ENCODE data around the gene USP9X.
A peak's percentile ranks its signal among the peaks of the same experiment; 100 is the strongest.
"Not testable (repeated sequence)": the region's sequence is repeated elsewhere in the genome, so short reads cannot be mapped to it uniquely, and the experiment has no call there.

The USP9X gene, protein sequence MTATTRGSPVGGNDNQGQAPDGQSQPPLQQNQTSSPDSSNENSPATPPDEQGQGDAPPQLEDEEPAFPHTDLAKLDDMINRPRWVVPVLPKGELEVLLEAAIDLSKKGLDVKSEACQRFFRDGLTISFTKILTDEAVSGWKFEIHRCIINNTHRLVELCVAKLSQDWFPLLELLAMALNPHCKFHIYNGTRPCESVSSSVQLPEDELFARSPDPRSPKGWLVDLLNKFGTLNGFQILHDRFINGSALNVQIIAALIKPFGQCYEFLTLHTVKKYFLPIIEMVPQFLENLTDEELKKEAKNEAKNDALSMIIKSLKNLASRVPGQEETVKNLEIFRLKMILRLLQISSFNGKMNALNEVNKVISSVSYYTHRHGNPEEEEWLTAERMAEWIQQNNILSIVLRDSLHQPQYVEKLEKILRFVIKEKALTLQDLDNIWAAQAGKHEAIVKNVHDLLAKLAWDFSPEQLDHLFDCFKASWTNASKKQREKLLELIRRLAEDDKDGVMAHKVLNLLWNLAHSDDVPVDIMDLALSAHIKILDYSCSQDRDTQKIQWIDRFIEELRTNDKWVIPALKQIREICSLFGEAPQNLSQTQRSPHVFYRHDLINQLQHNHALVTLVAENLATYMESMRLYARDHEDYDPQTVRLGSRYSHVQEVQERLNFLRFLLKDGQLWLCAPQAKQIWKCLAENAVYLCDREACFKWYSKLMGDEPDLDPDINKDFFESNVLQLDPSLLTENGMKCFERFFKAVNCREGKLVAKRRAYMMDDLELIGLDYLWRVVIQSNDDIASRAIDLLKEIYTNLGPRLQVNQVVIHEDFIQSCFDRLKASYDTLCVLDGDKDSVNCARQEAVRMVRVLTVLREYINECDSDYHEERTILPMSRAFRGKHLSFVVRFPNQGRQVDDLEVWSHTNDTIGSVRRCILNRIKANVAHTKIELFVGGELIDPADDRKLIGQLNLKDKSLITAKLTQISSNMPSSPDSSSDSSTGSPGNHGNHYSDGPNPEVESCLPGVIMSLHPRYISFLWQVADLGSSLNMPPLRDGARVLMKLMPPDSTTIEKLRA (N-terminal part only)

DNA sequence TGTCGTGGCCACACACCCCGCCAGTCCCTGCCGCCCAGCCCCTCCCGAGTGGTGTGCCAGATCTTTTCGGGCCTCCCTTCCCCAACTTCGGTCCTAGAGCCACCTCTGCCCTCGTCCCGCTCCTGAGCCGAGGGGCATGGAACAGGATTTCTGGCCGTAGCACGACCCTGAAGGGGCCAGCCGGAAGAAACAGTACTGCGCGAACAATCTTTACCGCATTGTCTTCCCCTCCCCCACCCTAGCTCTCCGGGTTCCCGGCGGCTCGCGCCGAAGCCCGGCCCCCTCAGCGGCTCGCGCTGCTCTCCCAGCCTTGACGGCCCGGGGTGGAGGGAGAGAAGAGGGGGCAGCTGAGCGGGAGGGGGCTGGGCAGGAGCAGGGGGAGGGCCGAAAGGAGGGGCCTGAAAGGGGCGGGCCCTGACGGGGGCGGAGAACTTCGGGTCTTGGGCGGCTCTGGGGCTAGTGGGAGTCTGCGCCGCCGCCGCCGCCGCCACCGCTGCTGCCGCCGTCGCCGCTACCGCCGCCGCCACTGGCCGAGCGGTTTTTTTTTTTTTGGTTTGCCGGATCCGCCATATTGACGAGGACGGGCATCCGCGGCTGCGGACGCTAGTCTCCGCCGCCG, at the start of gene USP9X:
Gene USP9X, plus strand, starts transcription at position 553 of the 619 bp plus-strand sequence. CDS start 38,184 bp downstream, outside the sequence.
- in situ Hi-C loops (cut with MboI; ENCODE audit: low pct_unique_long_range_greater_than_20kb, low sequenced_read_pairs) = no loop called here
- DNase-seq = peak; percentile 84

DNA sequence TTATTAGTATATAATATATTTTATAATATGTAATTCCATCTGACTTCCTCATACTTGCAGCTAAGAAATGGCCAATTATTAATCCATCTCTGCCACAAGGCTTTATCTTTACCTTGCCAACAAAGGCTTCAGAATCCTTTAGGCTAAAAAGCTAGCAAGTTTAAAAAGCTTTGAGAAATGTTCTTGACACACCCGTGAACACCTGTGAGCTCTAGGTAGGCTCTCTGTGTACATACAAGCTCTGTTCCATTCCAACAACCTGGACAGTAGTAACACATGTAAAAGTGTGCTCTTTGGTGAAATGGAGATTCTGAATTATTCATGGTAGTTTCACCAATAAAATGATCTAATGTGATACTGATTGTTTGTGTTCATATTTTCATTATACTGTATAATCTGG, 49.7 kb upstream of the USP9X start:
- in situ Hi-C loops (cut with MboI; ENCODE audit: low pct_unique_long_range_greater_than_20kb, low sequenced_read_pairs) = no loop called here
- DNase-seq = no peak

DNA sequence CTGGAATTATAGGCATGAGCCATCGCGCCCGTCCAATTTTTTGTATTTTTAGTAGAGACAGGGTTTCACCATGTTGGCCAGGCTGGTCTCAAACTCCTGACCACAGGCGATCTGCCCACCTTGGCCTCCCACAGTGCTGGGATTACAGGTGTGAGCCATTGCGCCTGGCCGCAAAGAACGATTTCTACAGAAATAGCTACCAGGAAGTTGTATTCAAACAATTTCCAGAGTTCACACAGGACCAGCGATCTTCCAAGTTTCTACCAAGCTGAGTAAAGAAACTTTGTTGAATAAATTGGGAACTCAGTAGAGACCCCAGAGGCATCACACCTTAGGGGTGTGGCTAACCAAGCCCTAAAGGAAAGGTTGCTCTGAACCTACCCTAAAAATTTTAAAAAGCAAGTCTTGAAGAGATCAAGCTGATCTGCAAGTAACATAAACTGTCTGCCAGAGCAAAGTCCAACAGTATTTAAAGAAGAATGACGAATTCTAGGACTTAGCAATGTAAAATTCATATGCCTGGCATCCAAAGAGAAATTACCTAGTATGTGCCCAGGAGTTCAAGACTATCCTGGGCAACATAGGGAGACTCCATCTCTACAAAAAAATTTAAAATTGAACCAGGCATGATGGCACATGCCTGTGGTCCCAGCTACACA, 48.4 kb upstream of the USP9X start:
- in situ Hi-C loops (cut with MboI; ENCODE audit: low pct_unique_long_range_greater_than_20kb, low sequenced_read_pairs) = no loop called here
- DNase-seq = no peak

DNA sequence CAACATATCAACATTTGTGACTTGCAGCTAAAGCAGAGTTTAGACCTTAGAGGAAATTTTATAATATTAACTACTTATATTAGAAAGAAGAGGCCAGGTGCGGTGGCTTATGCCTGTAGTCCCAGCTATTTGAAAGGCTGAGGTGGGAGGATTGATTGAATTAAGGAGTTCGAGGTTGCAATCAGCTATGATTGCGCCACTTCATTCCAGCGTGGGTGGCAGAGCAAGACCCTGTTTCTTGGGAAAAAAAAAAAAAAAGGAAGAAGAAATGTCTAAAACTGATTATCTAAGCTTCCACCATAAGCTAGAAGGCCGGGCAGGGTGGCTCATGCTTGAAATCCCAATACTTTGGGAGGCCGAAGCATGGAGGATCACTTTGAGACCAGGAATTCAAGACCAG, 42.0 kb upstream of the USP9X start:
- in situ Hi-C loops (cut with MboI; ENCODE audit: low pct_unique_long_range_greater_than_20kb, low sequenced_read_pairs) = no loop called here
- DNase-seq = no peak

DNA sequence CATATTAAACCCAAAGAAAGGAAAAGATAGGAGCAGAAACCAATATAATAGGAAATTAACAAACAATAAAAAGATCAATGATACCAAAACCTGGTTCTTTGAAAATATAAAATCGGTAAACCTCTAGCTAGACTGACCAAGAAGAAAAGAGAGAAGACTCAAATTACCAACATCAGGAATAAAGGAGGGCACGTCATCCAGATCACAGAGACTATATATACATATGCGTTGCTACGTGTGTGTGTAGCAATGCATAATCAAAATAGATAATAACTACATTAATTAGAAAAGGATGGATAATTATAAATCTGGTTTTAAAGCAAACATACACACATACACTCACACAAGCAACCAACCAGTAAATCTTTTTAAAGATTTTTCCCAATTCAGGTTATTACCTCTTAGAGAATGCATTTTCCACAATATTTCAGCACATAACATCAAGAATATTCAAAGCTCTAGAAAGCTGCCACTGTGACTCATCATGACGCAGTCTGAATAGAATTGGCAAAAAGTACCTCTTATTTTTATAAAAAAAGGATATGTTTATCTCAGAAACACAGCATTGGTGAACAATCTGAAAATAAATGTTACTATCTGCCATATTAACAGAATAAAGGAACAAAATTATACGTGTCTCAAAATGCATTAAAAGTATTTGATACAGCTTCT, 41.4 kb upstream of the USP9X start:
- no peak for DNase-seq
- in situ Hi-C loops (cut with MboI; ENCODE audit: low pct_unique_long_range_greater_than_20kb, low sequenced_read_pairs) = no loop called here

DNA sequence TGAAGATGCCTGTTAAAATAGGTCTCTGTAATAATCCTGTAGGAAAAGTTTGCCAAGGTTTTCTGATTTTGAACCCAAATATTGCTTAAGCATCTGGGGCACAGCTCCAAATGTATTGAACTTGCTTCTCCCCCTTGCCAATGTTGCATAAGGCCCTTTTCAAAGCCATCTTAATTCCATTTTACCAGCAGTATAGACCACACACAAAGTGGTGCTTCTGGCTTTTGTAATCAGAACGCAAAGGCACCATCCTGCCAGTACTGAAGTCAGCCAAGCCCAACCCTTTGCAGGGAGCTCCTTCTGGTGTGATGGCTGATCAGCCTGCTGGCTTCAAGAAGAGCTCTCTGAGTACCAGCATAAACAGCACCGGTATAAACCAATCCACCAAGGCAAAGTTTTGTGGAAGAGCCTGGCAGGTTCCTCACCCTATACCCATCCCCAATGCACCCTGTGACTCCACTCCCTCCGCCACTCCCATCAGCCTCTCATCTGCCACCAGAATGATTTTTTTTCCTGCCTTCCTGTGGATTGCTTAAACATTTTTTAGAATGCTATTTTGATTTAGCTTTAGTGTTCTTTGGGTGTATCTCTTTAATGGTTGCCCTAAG, 39.2 kb upstream of the USP9X start:
- in situ Hi-C loops (cut with MboI; ENCODE audit: low pct_unique_long_range_greater_than_20kb, low sequenced_read_pairs) = no loop called here
- no peak for DNase-seq

DNA sequence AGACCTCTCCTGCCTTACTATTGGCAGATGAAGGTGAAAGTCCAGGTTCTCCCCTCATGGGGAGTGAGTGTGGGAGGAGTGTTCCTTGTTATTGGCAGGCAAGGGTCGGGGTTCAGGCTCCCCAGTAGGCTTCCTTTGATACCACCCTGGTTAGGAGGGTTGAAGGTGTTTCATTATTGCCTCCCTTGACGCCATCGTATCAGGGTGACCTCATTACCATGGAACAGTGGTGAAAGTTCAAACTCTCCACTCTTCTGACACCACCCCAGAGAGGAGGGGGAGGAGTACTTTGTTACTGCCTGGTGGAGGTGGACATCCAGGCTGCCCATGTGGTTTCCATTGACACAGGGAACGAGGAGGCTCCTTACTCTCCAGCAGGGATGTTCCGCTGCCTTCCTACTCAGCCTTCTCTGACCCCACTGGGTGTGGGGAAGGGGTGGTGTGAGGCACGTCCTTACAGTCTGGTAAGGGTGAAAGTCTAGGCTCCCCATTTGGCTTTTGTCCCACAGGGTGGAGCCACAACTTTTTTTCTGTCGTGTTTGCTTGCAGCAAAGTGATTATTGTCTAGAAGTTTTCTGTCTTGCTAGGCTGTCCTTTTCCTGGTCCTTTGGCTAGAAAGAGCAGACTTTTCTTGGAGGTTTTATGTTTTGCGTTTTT, 37.2 kb upstream of the USP9X start:
- in situ Hi-C loops (cut with MboI; ENCODE audit: low pct_unique_long_range_greater_than_20kb, low sequenced_read_pairs) = no loop called here
- DNase-seq = no peak

DNA sequence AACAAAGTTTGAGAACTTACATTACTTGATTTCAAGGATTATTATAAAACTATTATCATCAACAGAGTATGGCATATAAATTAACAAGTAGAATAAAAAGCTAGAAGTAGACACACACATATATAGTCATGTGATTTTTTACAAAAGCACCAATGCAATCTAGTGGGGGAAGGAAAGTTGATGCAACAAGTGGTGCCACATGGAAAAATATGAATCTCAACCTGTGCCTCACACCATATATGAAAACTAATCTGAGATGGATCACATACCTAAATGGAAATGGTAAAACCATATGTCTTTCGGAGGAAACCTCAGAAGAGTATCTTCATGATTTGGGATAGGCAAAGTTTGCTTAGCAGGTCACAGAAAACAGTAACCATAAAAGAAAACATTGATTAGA, 34.9 kb upstream of the USP9X start:
- DNase-seq = no peak
- in situ Hi-C loops (cut with MboI; ENCODE audit: low pct_unique_long_range_greater_than_20kb, low sequenced_read_pairs) = no loop called here

DNA sequence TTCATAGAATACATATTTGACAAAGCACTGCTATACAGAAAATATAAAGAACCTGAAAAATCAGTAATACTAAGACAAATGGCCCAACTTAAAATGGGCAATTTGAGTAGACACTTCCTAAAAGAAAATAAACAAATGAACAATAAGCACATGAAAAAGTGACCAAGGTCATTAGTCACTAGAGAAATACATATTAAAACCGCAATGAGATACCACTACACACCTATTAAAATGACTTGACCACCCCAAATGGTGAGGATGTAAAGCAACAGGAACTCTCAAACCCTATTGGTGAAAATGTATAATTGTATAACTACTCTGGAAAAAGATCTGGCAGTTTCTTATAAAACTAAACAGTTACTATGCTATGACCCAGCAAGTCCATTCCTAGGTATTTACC, 34.0 kb upstream of the USP9X start:
- no peak for DNase-seq
- in situ Hi-C loops (cut with MboI; ENCODE audit: low pct_unique_long_range_greater_than_20kb, low sequenced_read_pairs) = no loop called here

DNA sequence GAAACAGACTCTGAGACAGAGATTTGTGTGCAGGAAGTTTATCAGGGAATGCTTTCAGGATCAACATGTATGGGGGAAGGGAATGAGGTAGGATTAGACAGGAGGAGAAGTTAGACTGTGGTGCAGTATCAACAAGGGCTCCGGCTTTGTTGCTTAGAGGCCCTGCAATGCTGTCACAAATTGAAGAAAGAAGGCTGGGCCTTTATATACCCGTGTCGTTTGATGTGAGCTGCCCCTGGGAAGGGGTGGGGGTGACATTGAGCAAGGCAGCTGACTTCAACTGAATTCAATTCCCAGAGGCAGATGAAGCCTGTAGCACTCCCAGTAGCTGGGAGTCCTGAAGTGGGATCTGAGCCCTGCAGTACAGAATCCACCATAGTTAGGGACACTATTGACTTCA, 29.5 kb upstream of the USP9X start:
- in situ Hi-C loops (cut with MboI; ENCODE audit: low pct_unique_long_range_greater_than_20kb, low sequenced_read_pairs) = no loop called here
- no peak for DNase-seq

DNA sequence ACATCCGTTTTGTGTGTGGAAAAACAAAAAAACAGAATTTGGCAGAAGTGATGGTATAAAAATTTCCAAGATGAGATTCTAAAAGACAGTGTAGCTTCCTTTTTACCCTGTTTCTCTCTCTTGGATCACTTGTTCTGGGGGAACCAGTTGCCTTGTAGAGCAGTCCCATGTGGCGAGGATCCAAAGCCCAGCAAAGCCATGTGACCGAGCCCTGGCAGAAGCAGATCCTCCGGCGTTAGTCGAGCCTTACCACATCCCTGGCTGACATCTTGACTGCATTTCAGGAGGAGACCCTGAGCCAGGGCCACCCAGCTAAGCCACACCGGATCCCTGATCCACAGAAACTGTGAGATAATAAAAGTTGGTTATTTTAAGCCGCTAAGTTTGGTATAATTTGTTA, 22.0 kb upstream of the USP9X start:
- in situ Hi-C loops (cut with MboI; ENCODE audit: low pct_unique_long_range_greater_than_20kb, low sequenced_read_pairs); DNase-seq: not testable (repeated sequence)

DNA sequence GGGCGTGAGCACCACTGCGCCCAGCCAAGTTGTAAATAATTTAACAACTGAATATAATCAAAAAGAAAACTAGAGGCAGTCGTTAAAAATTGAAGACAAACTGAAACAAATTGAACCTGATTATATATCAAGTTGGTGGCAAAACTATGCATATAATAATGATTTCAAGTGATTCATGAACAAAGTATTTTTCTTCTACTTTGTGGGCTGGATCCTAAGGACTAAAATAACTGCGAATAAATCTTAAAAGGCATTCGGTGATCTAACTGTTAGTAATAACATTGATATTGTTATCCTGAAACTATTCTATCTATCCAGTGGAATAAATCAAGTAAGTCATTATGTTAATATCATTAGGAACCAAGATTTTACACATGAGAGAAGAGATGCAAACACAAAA, 21.2 kb upstream of the USP9X start:
- no peak for DNase-seq
- in situ Hi-C loops (cut with MboI; ENCODE audit: low pct_unique_long_range_greater_than_20kb, low sequenced_read_pairs) = no loop called here

DNA sequence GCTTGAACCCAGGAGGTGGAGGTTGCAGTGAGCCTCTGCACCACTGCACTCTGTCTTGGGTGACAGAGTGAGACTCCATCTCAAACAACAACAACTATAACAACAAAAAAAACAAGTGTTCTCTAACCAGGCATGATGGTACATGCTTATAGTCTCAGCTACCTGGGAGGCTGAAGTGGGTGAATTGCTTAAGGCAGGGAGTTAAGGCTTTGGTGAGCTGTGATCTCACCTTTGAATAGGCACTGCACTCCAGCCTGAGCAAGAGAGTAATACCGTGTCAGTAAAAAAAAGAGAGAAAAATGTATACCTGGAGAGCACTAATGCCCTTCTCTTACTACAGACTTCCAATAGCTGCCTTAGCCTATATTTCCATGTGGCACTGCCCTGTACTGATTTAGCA, 18.9 kb upstream of the USP9X start:
- in situ Hi-C loops (cut with MboI; ENCODE audit: low pct_unique_long_range_greater_than_20kb, low sequenced_read_pairs) = no loop called here
- DNase-seq = no peak

DNA sequence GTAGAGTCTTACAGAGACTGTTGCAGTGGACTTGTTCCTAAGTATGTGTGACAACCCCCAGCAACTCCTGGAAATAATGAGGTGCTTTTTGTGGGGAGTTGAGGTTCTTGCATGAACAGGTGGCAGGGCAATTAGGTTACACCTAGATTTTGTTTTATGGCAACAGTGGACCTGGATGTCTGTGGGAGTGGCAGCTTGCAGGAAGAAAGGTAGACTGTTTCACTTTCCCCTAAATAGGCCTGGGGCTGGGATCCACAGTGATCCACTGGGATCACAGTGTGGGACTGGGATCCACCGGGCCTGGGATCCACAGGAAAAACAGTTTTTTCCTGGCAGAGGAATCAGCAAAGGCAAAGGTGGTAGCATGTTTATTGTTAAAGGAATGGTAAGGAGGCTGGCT, 18.3 kb upstream of the USP9X start:
- in situ Hi-C loops (cut with MboI; ENCODE audit: low pct_unique_long_range_greater_than_20kb, low sequenced_read_pairs) = no loop called here
- DNase-seq = no peak

DNA sequence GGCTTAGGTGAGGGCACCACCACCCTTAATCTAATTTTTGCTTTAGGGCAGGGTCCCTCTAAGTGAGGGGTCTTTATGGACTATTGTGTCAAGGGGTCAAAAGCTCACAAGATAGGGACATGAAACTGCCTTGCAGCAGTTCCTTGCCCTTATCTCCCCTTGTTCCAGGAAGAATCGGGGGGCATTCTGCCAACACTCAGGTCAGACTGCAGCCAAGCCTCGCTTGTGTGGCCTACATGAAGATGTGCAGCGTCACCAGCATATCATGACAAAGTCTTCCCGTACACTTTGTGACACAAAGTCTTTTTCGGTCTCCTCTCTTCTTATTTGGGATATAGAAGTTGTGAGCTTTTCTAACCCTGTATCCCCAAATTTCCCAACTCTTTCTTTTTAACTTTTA, 17.5 kb upstream of the USP9X start:
- in situ Hi-C loops (cut with MboI; ENCODE audit: low pct_unique_long_range_greater_than_20kb, low sequenced_read_pairs) = no loop called here
- no peak for DNase-seq

DNA sequence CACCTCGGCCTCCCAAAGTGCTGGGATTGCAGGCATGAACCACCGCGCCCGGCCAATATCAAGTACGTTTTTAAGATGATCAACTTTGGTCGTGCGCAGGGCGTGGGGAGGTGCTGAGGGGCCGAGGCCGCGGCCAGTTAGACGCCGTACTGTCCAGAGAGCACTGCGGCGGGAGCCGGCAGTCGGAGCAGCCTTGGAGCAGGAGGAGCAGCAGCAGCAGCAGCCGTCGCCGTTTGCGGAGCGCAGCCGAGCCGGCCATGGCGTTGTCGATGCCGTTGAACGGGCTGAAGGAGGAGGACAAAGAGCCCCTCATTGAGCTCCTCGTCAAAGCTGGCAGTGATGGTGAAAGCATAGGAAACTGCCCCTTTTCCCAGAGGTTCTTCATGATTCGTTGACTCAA, 8.5 kb upstream of the USP9X start:
- in situ Hi-C loops (cut with MboI; ENCODE audit: low pct_unique_long_range_greater_than_20kb, low sequenced_read_pairs) = no loop called here
- no peak for DNase-seq

DNA sequence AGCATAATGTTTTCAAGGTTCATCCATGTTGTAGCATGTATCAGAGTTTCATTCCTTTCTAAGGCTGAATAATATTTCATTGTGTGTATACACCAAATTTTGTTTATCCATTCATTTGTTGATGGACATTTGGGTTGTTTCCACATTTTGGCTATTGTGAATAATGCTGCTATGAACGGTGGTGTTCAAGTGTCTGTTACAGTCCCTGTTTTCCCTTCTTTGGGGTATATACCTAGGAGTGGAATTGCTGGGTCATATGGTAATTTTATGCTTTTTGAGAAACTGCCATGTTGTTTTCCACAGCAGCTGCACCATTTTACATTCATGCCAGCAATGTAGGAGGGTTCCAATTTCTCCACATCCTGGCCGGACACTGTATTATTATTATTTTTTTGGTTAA, 3.4 kb upstream of the USP9X start:
- in situ Hi-C loops (cut with MboI; ENCODE audit: low pct_unique_long_range_greater_than_20kb, low sequenced_read_pairs) = no loop called here
- DNase-seq = no peak

DNA sequence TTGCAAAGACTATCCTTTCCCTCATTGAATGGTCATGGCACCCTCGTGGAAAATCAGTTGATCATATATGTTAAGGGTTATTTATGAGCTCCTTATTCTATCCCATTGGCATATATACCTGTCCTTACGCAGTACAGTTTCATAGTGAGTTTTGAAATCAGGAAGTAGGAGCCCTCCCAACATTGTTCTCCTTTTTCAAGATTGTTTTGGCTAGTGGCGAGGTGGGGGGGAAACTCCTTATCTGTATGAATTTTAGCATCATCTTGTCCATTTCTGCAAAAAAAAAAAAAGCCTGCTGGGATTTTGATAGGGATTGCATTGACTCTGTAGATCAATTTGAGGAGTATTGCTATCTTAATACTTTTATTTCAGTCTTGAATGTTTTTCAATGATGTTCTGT, 2.5 kb upstream of the USP9X start:
- in situ Hi-C loops (cut with MboI; ENCODE audit: low pct_unique_long_range_greater_than_20kb, low sequenced_read_pairs) = no loop called here

More for the DNA sequence above, 2.5 kb upstream of the USP9X start:
- DNase-seq = peak; percentile 81
